B cell (primary cell): ENCODE results near the gene TLK2. TPM values are rescaled to one million over a fixed set of nuclear protein-coding genes. Genes with fewer than 3 reads are reported as not detected.

Experiments used
- ATAC-seq: fragments of 200-7000 bp; cut with Tn5 transposase; one replicate; pipeline ENCODE4 v1.10.0; 2021; ENCODE audit warnings: low read depth, mild to moderate bottlenecking, moderate number of reproducible peaks, moderate library complexity
- CTCF ChIA-PET: fragments of 350-600 bp; sonication (Branson Sonifier 250); formaldehyde crosslinking; loops from one replicate; lab custom pipeline; 2021; ENCODE audit warnings: antibody characterized with exemption, inconsistent platforms; lab: Charles Lee
- POLR2A ChIA-PET: fragments of 350-600 bp; sonication (Branson Sonifier 250); formaldehyde crosslinking; loops from one replicate; lab custom pipeline; 2021; ENCODE audit warnings: antibody characterized with exemption; lab: Charles Lee
- DNase-seq: peaks from one replicate; pipeline ENCODE4 v3.0.0; 2013
- H2AFZ ChIP-seq: 2 replicates; pipeline ENCODE4 v1.6.1; 2012; ENCODE audit warnings: mild to moderate bottlenecking, low read depth, low read length; ENCODE audit not compliant: insufficient read depth, poor library complexity, severe bottlenecking
- H3K27ac ChIP-seq, 2 donors: 1 replicate in 1 of 2; 2 replicates in 1 of 2; pipeline ENCODE4 v1.5.1; 2012 to 2013; ENCODE audit warnings: low read length in 2 of 2, mild to moderate bottlenecking in 2 of 2, moderate library complexity in 1 of 2
- H3K27me3 ChIP-seq, 4 experiments: fragments of 200-600 bp in 1 of 4; sonication (generic) in 1 of 4; replicated peaks in 1 of 4; 1 replicate in 2 of 4; 2 replicates in 2 of 4; pipeline versions ENCODE4 v1.6.1 to v1.7.0; 2013 to 2016; ENCODE audit warnings: low read length in 3 of 4, mild to moderate bottlenecking in 2 of 4, mixed read lengths in 1 of 4, moderate library complexity in 1 of 4; ENCODE audit not compliant: insufficient read depth in 4 of 4, control insufficient read depth in 3 of 4; ENCODE audit errors: control extremely low read depth in 1 of 4
- H3K36me3 ChIP-seq, 2 experiments: replicated peaks in 1 of 2; 1 replicate in 1 of 2; 2 replicates in 1 of 2; pipeline versions ENCODE4 v1.6.1 to v1.7.1; 2013; ENCODE audit warnings: low read length in 1 of 2; ENCODE audit not compliant: insufficient read depth in 2 of 2, control insufficient read depth in 1 of 2; ENCODE audit errors: control extremely low read depth in 1 of 2, extremely low read depth in 1 of 2
- H3K4me1 ChIP-seq, 2 donors: fragments of 200-600 bp in 1 of 2; sonication (generic) in 1 of 2; 1 replicate in 1 of 2; 2 replicates in 1 of 2; pipeline versions ENCODE4 v1.5.1 to v1.6.1; 2013 to 2017; ENCODE audit warnings: low read length in 2 of 2; ENCODE audit not compliant: control insufficient read depth in 2 of 2, insufficient read depth in 2 of 2
- H3K4me2 ChIP-seq: replicated peaks from 2 replicates; pipeline ENCODE3; 2012; ENCODE audit warnings: mild to moderate bottlenecking, low read depth, low read length; ENCODE audit not compliant: poor library complexity, severe bottlenecking
- H3K4me3 ChIP-seq, 5 experiments: fragments of 200-600 bp in 1 of 5; sonication (generic) in 1 of 5; 1 replicate in 3 of 5; 2 replicates in 2 of 5; pipeline versions ENCODE4 v1.5.1 to v1.7.0; 2011 to 2016; ENCODE audit warnings: low read length in 4 of 5, mild to moderate bottlenecking in 4 of 5, low read depth in 2 of 5, control low read depth in 1 of 5, moderate library complexity in 1 of 5; ENCODE audit not compliant: insufficient read depth in 1 of 5; ENCODE audit errors: control extremely low read depth in 1 of 5, extremely low read depth in 1 of 5
- H3K79me2 ChIP-seq: fragments of 200-600 bp; sonication (generic); one replicate; pipeline ENCODE4 v1.6.0; 2016; ENCODE audit warnings: low read length; ENCODE audit not compliant: control insufficient read depth, insufficient read depth
- H3K9ac ChIP-seq: fragments of 200-600 bp; sonication (generic); 2 replicates; pipeline ENCODE4 v1.6.1; 2017; ENCODE audit warnings: mild to moderate bottlenecking, low read length, moderate library complexity
- H3K9me3 ChIP-seq, 3 donors: one replicate each; pipeline versions ENCODE4 v1.6.1 to v1.7.1; 2013; ENCODE audit warnings: low read length in 2 of 3; ENCODE audit not compliant: control insufficient read depth in 2 of 3, insufficient read depth in 1 of 3; ENCODE audit errors: control extremely low read depth in 1 of 3
- H4K20me1 ChIP-seq: 2 replicates; pipeline ENCODE4 v1.6.0; 2012; ENCODE audit warnings: mild to moderate bottlenecking, low read length; ENCODE audit not compliant: insufficient read depth, control insufficient read depth, poor library complexity, severe bottlenecking
- H3K27ac Mint-ChIP-seq: one replicate; pipeline ENCODE4 v1.8.0; 2021; ENCODE audit warnings: mixed read lengths
- H3K27me3 Mint-ChIP-seq: one replicate; pipeline ENCODE4 v1.8.0; 2021; ENCODE audit warnings: mixed read lengths
- H3K4me1 Mint-ChIP-seq: one replicate; pipeline ENCODE4 v1.8.0; 2021; ENCODE audit warnings: mixed read lengths
- H3K4me3 Mint-ChIP-seq: one replicate; pipeline ENCODE4 v1.8.0; 2021; ENCODE audit warnings: mixed read lengths
- H3K9me3 Mint-ChIP-seq: one replicate; pipeline ENCODE4 v1.8.0; 2022; ENCODE audit warnings: mixed read lengths; ENCODE audit not compliant: insufficient read depth
- CTCF ChIP-seq: fragments of 200-600 bp; IDR thresholded peaks from one replicate; pipeline ENCODE4 v1.8.0; 2022; ENCODE audit warnings: antibody characterized with exemption, mild to moderate bottlenecking
- EZH2 ChIP-seq: IDR thresholded peaks from 2 replicates; pipeline ENCODE4 v1.6.1; 2012; ENCODE audit warnings: borderline replicate concordance, low read depth, mild to moderate bottlenecking, moderate library complexity, low read length; ENCODE audit not compliant: insufficient read depth, poor library complexity, severe bottlenecking
- WGBS: methylation state at CpG from one replicate; pipeline ENCODE4 v1.1.5; 2013; ENCODE audit warnings: missing lambda C conversion rate; ENCODE audit not compliant: insufficient coverage; 5-methylcytosine and 5-hydroxymethylcytosine counted together
- intact Hi-C: fragments of 100-400 bp; cut with micrococcal nuclease; formaldehyde crosslinking; loops from one replicate; pipeline ENCODE4 v1.10.0; 2022
- polyA plus RNA-seq: library from polyadenylated mRNA; depleted of rRNA; stranded (reverse); fragments of >200 nt; gene quantifications from 2 replicates; pipeline ENCODE4 v1.2.3, GENCODE V29; 2012
- total RNA-seq, 2 donors: library from RNA; stranded (reverse); fragments of 120-200 nt in 1 of 2; gene quantifications; 1 replicate in 1 of 2; 2 replicates in 1 of 2; pipeline versions ENCODE4 v1.2.3 to v1.2.4, GENCODE V29; 2013 to 2022

Gene TLK2
- total and polyA plus RNA-seq, 2 donors (not counting 1 experiment from before 2014, with no cell fraction given) = 36.3 to 75.3 TPM

- peaks cover 0 to under 1% of the 10 kb centered on the region in 2 donors for H3K4me1 ChIP-seq
- ChIA-PET POLR2A (no interaction called here), CTCF (no interaction called here)
- intact Hi-C loops = no loop called here
- peaks cover under 1% of the 10 kb centered on the region for H3K4me1 Mint-ChIP-seq
- ATAC-seq (no peak), DNase-seq (no peak)
- no peaks in the 10 kb centered on the region for H3K9me3 Mint-ChIP-seq
- no peaks in the 10 kb centered on the region for H3K9me3 ChIP-seq
- no peak overlapping the region for H3K27ac Mint-ChIP-seq
- H2AFZ ChIP-seq = no peak overlapping the region
- H3K27ac ChIP-seq = no peak overlapping the region
- TF ChIP-seq EZH2 = no peak
- no peak for TF ChIP-seq CTCF
- H3K9ac ChIP-seq = no peak overlapping the region
- H3K27me3 Mint-ChIP-seq = no peaks in the 10 kb centered on the region
- H3K4me3 Mint-ChIP-seq = no peak overlapping the region
- 91% methylated on average over 4 of the region's 8 CpGs for WGBS
- no peaks in the 10 kb centered on the region for H3K79me2 ChIP-seq
- peaks cover 0 to 21% of the 10 kb centered on the region in 2 experiments for H3K36me3 ChIP-seq
- H3K27me3 ChIP-seq = no peaks in the 10 kb centered on the region
- no peak overlapping the region for H3K4me2 ChIP-seq
- no peak overlapping the region for H3K4me3 ChIP-seq
- H4K20me1 ChIP-seq = no peaks in the 10 kb centered on the region
Measured at GRCh38 chr17:62616993-62617893, 138.6 kb downstream of the TLK2 start.

- WGBS = 70% methylated on average over 4 of the region's 6 CpGs
- no peak overlapping the region for H3K27ac Mint-ChIP-seq
- H3K4me3 Mint-ChIP-seq = no peak overlapping the region
Measured at GRCh38 chr17:62617894-62618472, 139.4 kb downstream of the TLK2 start.

More at GRCh38 chr17:62617894-62618472, 139.4 kb downstream of the TLK2 start:
- Histone ChIP-seq H3K4me2 (no peak overlapping the region), H3K9me3 (no peaks in the 10 kb centered on the region), H3K27me3 (no peaks in the 10 kb centered on the region), H3K4me3 (no peak overlapping the region), H3K4me1 (no peaks in the 10 kb centered on the region), H3K27ac (no peak overlapping the region), H3K9ac (no peak overlapping the region), H4K20me1 (no peaks in the 10 kb centered on the region), H3K79me2 (no peaks in the 10 kb centered on the region), H2AFZ (no peak overlapping the region), H3K36me3 (peaks cover 0 to 20% of the 10 kb centered on the region in 2 experiments)
- H3K4me1 Mint-ChIP-seq = no peaks in the 10 kb centered on the region
- H3K27me3 Mint-ChIP-seq = no peaks in the 10 kb centered on the region
- no peaks in the 10 kb centered on the region for H3K9me3 Mint-ChIP-seq
- no peak for ATAC-seq
- intact Hi-C loops = no loop called here
- ChIA-PET POLR2A (no interaction called here), CTCF (no interaction called here)
- no peak for DNase-seq
- TF ChIP-seq EZH2 (no peak), CTCF (no peak)
